Chondrocyte (in vitro differentiated cells): ENCODE data around the gene PPP1R16B. TPM values are rescaled to one million over a fixed set of nuclear protein-coding genes. Genes with fewer than 3 reads are reported as not detected.

ENCODE experiments used
- DNase-seq: peaks from one replicate; pipeline ENCODE4 v3.0.0; 2021; ENCODE audit warnings: mixed read lengths, low spot score
- H3K27ac Mint-ChIP-seq: one replicate; pipeline ENCODE4 v1.8.0; 2021; ENCODE audit warnings: mild to moderate bottlenecking, moderate library complexity, mixed read lengths; ENCODE audit not compliant: unreplicated experiment
- H3K27me3 Mint-ChIP-seq: 2 replicates; pipeline ENCODE4 v1.8.0; 2021; ENCODE audit warnings: low read depth, mixed read lengths
- H3K36me3 Mint-ChIP-seq: 2 replicates; pipeline ENCODE4 v1.8.0; 2021; ENCODE audit warnings: low read depth, mixed read lengths
- H3K4me1 Mint-ChIP-seq: 2 replicates; pipeline ENCODE4 v1.8.0; 2021; ENCODE audit warnings: low read depth, mild to moderate bottlenecking, mixed read lengths
- H3K4me3 Mint-ChIP-seq: one replicate; pipeline ENCODE4 v1.8.0; 2021; ENCODE audit warnings: mild to moderate bottlenecking, moderate library complexity, mixed read lengths; ENCODE audit not compliant: unreplicated experiment
- H3K9me3 Mint-ChIP-seq: 2 replicates; pipeline ENCODE4 v1.8.0; 2021; ENCODE audit warnings: low read depth, mixed read lengths
- CTCF ChIP-seq: fragments of 200-600 bp; sonication (generic); IDR thresholded peaks from 2 replicates; pipeline ENCODE4 v1.5.0; 2021; ENCODE audit warnings: antibody characterized with exemption, mild to moderate bottlenecking, moderate library complexity
- total RNA-seq: library from RNA; stranded (reverse); gene quantifications from 3 replicates; pipeline ENCODE4 v1.2.1, GENCODE V29; 2021

PPP1R16B gene
- total RNA-seq, 1 donor from 2014 or later, result not detected

- Mint-ChIP-seq H3K4me1 (peaks cover 5% of the 10 kb centered on the region), H3K27ac (no peak overlapping the region), H3K9me3 (no peaks in the 10 kb centered on the region), H3K4me3 (no peak overlapping the region), H3K27me3 (peaks cover 32% of the 10 kb centered on the region), H3K36me3 (no peaks in the 10 kb centered on the region)
- DNase-seq, result no peak
- TF ChIP-seq CTCF, result no peak
Observed at GRCh38 chr20:38889792-38890496, 84.4 kb downstream of the PPP1R16B start.

GRCh38 chr20:38890497-38890818 is 85.0 kb downstream of the PPP1R16B start:
- Mint-ChIP-seq H3K9me3 (no peaks in the 10 kb centered on the region), H3K36me3 (no peaks in the 10 kb centered on the region), H3K27me3 (peaks cover 35% of the 10 kb centered on the region), H3K4me1 (peaks cover 5% of the 10 kb centered on the region), H3K4me3 (no peak overlapping the region), H3K27ac (no peak overlapping the region)
- no peak for TF ChIP-seq CTCF
- no peak for DNase-seq

DNA sequence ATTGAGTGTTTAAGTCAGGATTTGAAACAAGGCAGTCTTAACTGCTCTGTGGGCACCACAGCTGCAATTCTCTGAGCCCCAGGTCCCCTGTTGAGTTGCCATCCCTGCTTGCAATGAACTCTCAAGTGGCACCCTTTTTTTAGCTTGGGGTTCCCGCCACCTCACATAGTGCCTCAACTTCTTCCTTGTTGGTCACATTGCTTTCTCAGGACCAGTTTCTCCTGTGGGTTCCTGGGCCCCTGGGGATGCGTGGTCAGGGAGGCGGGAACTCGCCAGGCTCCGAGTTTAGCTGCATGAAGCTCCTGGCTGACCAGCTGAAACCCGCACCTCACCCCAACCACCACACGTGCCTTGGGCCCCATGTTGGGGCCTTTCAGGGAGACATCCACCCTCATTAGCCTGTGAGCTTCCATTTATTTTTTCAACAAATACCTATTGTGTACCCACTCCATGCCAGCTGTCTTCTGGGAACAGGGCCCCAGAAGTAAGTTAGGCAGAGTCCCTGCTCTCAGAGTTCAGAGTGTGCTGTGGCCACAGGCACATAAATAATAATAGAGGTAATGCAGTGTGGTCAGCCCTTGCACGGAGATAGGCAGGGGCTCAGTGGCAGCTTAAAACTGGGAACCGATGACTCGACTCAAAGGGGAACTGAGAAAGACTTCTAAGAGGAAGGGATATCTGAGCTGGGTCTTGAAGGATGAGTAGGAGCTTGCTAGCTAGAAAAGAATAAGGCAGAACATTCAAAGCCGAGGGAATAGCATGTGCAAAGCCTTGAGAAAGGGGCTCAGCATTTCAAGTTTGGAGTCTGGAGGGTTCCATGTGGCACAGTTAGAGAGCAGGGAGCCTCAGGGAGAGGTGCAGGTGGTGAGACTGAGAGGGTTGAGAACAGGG is 86.8 kb downstream of the PPP1R16B start:
- Mint-ChIP-seq H3K4me1 (peaks cover 5% of the 10 kb centered on the region), H3K4me3 (no peak overlapping the region), H3K27ac (no peak overlapping the region), H3K36me3 (no peaks in the 10 kb centered on the region), H3K27me3 (peaks cover 39% of the 10 kb centered on the region), H3K9me3 (no peaks in the 10 kb centered on the region)
- TF ChIP-seq CTCF, result no peak
- no peak for DNase-seq

GRCh38 chr20:38893056-38893564 is 87.6 kb downstream of the PPP1R16B start:
- peaks cover 46% of the 10 kb centered on the region for H3K27me3 Mint-ChIP-seq
- no peak for DNase-seq
- H3K36me3 Mint-ChIP-seq, result no peaks in the 10 kb centered on the region
- no peaks in the 10 kb centered on the region for H3K9me3 Mint-ChIP-seq
- no peak for TF ChIP-seq CTCF
- no peak overlapping the region for H3K4me3 Mint-ChIP-seq
- peaks cover 5% of the 10 kb centered on the region for H3K4me1 Mint-ChIP-seq
- H3K27ac Mint-ChIP-seq, result no peak overlapping the region

DNA sequence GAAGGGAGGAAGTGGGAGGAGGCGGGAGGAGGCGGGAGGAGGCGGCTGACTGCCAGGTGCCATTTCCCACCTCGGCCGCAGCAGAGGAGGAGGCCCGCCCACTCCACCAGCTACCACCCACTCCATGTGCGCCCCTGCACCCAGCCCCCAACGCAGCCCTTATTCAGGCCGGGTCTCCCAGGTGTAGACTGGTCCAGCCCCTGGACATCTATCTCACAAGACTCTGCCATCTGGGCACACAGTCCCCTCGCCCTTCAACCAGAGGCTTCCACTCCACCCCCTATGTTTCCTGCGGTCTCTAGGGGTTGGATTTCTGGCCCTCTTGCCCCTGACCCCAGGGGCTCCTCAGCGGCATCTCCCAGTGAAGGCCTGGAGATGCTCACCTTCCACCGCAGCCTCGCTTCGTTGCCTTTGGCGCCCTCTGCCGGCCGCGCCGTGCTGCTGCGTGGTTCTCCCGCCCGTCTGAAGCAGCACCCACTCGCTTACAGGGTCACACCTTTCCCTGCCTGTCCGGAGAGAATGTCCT is 88.1 kb downstream of the PPP1R16B start:
- peak; percentile 95 for TF ChIP-seq CTCF
- Mint-ChIP-seq H3K36me3 (no peaks in the 10 kb centered on the region), H3K27me3 (peaks cover 45% of the 10 kb centered on the region), H3K4me3 (no peak overlapping the region), H3K4me1 (peaks cover 5% of the 10 kb centered on the region), H3K27ac (no peak overlapping the region), H3K9me3 (no peaks in the 10 kb centered on the region)
- no peak for DNase-seq
